Activated CD4-positive, alpha-beta T cell treated with anti-CD3 and anti-CD28 coated beads for 4 hours (primary cell): Measurements from ENCODE around the gene ROPN1L.
"Not testable (repeated sequence)": the region's sequence is repeated elsewhere in the genome, so short reads cannot be mapped to it uniquely, and the experiment has no call there.

Experiments
- DNase-seq, 2 donors: peaks; one replicate each; pipeline ENCODE4 v3.0.0-alpha.2; 2020

The ROPN1L gene

DNA sequence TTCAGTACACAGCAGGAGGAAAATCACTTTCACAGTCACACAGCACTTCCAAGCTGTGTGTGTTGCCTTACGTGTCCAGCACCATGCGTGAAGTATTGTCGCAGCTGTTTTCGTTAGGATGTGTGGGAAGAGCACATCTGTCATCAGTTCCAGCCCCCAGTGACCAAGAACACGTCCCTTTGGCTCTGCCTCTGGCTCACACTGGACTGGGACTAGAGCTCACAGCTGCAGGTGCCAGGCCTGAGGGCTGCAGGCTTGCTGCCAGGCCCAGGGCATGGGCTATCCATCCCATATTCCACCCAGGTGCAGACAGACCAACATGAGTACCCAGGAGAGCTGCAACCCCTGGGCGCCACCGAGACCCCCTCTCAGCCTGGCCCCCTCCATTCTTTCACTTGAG lies 61.6 kb downstream of the ROPN1L start:
- no peak for DNase-seq

DNA sequence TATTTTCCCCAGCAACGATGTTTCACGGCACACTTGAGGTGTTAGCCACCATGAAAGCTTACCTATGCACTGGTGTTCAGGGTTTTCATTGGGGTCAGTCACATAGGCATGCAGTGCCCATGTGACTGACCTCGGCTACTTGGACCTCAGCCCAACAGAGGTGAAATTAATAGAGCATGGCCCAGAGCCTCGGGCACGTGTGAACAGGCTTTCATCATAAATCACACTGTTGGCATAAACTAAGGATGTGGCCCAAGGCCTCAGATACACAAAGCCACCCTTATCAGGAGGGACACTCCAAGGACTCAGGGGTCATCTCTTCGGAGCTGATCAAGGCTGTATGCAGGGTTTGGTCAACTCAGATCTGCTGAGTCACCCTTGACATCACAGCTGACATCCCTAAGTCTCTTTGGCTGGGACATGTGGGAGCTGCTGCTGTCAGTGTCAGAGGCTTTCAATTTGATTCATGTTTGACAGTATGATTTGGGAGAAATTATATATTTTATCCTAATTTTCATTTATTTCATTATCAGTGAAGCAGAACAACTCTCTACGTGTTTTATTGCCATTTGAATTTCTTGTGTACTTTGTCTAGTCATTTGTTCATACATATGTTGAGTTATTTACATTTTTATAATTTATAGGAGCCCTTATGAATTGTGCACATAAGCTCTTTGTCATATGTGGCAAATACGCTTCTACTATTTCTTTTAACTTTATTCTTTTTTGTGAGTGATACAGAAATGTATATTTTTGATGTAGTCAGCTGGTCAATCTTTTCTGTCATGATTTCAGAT lies 62.5 kb downstream of the ROPN1L start:
- DNase-seq, result no peak

DNA sequence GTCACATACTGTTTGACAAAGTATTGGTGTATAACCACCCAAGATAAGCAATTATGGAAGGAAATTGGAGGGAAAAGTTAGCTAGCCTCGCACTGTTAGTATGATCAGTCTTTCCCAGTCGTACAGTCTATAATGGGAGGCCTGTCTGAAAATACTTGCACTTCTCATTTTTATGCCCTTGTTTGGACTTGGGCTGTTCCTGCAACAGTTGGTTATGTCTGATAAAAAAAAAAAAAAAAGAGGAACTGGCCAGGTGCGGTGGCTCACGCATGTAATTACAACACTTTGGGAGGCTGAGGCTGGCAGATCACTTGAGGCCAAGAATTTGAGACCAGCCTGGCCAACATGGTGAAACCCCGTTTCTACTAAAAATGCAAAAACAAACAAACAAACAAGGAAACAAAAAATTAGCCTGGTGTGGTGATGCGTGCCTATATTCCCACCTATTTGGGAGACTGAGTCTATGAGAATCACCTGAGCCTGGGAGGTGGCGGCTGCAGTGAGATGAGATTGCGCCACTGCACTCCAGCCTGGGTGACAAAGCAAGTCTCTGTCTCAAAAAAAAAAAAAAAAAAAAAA lies 63.9 kb downstream of the ROPN1L start:
- no peak for DNase-seq

DNA sequence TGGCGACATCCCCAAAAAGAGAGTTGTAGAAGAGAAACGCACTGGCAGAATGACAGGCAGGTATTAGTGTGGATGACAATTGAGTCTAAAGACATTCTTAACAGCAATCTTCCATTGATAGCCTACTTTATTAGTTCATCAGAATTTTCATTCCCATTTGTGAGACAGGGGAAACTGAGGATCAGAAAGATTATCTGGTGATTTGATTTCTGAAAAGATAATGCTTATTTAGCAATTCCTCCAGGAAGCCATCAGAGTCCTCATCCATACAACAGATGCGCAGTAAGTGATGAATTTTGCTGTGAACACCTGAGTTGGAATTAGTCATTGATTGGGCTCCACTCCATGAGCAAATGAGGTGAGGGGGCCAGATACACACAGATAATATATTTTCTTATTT lies 64.9 kb downstream of the ROPN1L start:
- no peak for DNase-seq

DNA sequence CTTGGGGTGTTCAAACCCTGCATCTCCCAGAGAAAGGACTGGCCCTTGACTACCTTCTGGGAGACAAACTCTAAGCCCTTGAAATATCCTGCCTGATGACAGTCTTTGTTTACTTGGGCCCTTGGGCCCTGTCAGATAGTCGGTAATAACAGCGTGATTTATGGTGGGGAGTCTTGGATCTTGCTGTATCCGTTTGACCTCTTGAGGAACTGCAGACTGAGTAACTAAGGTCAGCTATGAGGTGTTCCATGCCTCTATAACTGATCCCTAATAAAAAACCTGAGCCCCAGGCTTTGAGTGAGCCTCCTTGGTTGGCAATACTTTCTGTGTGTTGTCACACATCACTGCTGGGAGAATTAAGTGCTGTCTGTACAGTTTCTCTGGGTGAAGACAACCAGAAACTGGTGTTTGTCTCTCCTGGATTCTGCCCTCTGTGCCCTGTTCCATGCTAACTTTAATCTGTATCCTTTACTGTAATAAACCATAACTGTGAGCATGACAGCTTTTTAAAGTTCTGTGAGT lies 66.0 kb downstream of the ROPN1L start:
- no peak for DNase-seq

DNA sequence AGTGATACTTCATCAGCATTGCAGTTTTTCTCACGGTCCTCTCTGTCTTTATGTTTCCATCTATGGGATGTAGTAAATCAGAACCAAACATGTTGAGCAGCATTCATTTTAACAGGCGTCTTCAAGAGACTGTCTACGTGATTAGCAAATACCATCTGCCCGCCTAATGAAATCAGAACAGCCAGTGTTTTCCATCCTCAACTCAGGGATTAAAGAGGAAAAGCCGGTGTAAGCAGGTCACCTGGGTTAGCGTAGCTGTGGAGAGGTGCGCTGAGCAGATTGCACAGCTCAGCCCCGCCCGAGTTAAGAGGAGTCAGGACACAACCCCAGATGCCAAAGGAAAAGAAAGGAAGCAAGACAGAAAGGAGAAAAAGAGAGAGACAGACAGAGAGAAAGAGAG lies 67.9 kb downstream of the ROPN1L start:
- no peak for DNase-seq

DNA sequence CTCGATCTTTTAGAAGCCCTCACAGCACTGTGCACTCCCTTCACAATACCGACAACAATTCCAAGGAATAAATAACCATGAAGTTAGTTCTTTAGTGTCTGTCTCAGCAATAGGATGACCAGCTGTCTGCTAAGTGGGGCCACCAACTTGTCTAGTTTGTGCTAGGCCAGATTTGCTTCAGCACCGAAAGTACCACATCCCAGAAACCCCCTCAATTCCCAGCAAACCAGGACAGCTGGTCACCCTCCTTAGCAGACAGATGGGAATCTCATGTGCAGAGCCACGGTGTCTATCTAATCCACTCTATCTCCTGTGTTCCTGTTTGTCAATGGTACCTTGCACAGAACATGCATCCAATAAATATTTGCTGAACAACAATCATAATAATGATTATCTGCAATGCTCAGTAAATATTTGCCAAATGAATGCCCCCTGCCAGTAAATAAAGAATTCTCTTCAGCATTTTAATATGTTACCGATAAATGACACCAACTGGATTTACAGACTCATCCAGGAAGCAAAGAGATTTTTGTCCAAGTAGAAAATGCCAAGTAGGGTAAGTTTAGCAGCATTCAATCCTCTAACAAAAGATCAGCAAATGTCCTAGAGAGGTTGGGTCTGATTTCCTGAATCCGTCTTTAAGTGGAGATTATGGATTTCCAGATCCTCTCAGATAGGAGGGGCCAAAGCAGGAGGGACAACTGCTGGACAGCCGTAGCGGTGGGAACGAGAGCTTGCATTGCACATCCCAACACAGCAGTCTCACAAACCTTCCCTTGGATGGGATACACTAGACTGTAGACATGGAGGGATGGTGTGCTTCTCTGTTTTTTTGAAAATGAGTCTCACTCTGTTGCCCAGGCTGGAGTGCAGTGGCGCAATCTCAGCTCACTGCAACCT lies 70.3 kb downstream of the ROPN1L start:
- no peak for DNase-seq

DNA sequence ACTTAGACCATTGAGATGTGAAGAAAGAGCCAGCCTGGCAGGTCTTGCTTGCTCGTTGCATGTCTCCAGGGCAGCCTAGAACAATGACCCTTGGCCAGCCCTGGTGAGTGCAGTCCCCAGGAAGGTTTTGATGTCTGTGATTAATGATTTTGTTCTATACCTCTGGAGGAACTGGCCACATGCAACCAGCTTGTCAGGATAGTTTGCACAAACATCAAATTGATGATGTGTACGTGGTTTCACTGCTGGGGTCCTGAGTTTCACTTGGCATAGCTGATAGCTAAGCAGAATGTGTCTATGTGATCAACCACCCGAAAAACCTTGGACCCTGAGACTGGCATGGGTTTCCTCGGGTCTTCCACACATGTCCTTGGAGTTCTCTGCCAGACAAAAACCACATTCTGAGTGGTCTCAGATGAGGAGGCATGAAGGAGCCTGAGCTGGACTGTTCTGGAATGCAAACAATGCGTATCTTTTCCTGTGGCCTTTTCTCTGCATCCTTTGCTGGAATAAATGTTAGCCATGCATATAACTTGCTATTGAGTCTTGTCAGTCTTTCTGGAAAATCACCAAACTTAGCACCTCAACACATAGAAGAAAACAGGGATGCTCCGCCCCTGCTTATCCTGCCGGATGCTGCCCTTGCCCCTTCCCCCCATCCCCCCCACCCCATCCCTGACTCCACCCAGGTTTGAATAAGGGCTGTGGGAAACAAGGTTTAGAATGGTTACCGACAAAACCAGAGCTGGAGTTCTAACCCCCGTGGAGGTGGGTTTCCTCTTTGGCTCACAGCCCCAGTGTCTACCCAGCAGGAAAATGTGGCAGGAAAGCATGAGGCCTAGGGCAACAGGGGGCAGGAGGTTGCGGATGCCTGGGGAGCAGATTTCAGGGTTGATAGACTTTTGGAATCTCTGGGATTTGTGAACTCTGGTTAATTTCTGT lies 72.1 kb downstream of the ROPN1L start:
- DNase-seq, result no peak

DNA sequence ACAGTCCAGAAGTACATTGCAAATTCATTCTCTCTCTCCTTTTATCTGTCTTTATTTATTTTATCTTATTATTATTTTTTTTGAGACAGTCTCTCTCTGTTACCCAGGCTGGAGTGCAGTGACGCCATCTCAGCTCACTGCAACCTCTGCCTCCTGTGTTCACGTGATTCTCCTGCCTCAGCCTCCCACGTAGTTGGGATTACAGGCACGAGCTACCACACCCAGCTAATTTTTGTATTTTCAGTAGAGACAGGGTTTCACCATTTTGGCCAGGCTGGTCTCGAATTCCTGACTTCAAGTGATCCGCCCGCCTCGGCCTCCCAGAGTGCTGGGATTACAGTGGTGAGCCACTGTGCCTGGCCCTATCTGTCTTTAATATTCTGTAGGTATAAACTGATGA lies 72.9 kb downstream of the ROPN1L start:
- DNase-seq, result not testable (repeated sequence)
